Activated CD4-positive, alpha-beta T cell treated with anti-CD3 and anti-CD28 coated beads for 48 hours (primary cell): ENCODE data around the gene PDK2.
A peak's percentile ranks its signal among the peaks of the same experiment; 100 is the strongest.

Source experiments
- DNase-seq: peaks from one replicate; pipeline ENCODE4 v3.0.0-alpha.2; 2020

PDK2 gene

GRCh38 chr17:50094753-50095619 is at the start of gene PDK2:
TSS of gene PDK2 (plus strand) at chr17:50095351. CDS start at chr17:50095436, 85 bp downstream.
- peak; percentile 96 for DNase-seq

- DNase-seq, result no peak
Measured at GRCh38 chr17:50046179-50046578, 49.0 kb upstream of the PDK2 start.

- no peak for DNase-seq
Measured at GRCh38 chr17:50046667-50047066, 48.5 kb upstream of the PDK2 start.

GRCh38 chr17:50047083-50047482 is 48.1 kb upstream of the PDK2 start:
- DNase-seq, result no peak

GRCh38 chr17:50047488-50048126 is 47.5 kb upstream of the PDK2 start:
- peak; percentile 59 for DNase-seq

- no peak for DNase-seq
Measured at GRCh38 chr17:50048146-50048720, 46.9 kb upstream of the PDK2 start.

- DNase-seq, result no peak
Measured at GRCh38 chr17:50048988-50049387, 46.2 kb upstream of the PDK2 start.

- no peak for DNase-seq
Measured at GRCh38 chr17:50049636-50050035, 45.5 kb upstream of the PDK2 start.

- DNase-seq, result no peak
Measured at GRCh38 chr17:50050431-50051032, 44.6 kb upstream of the PDK2 start.

- DNase-seq, result peak; percentile 91
Measured at GRCh38 chr17:50051082-50051576, 44.0 kb upstream of the PDK2 start.

GRCh38 chr17:50051606-50052005 is 43.5 kb upstream of the PDK2 start:
- no peak for DNase-seq

GRCh38 chr17:50052241-50052796 is 42.8 kb upstream of the PDK2 start:
- DNase-seq, result no peak

- no peak for DNase-seq
Measured at GRCh38 chr17:50052822-50053653, 42.1 kb upstream of the PDK2 start.

GRCh38 chr17:50053654-50053960 is 41.5 kb upstream of the PDK2 start:
- DNase-seq, result no peak

GRCh38 chr17:50055055-50055425 is 40.1 kb upstream of the PDK2 start:
- DNase-seq, result peak; percentile 33

GRCh38 chr17:50055426-50056216 is 39.5 kb upstream of the PDK2 start, which contains the start of gene ITGA3:
TSS of gene ITGA3 (plus strand) at chr17:50056110. CDS start at chr17:50056440, 330 bp downstream.
- DNase-seq, result peak; percentile 68

GRCh38 chr17:50056217-50056960 is 38.8 kb upstream of the PDK2 start:
- peak; percentile 83 for DNase-seq

GRCh38 chr17:50056961-50057330 is 38.2 kb upstream of the PDK2 start:
- DNase-seq, result no peak

GRCh38 chr17:50057521-50057991 is 37.6 kb upstream of the PDK2 start:
- DNase-seq, result no peak

- DNase-seq, result no peak
Measured at GRCh38 chr17:50058296-50058953, 36.7 kb upstream of the PDK2 start.
